Tibial artery (tissue), 4 donors: ENCODE results near the gene LBX2.

Experiments
- DNase-seq, 2 donors: peaks; one replicate each; pipeline ENCODE4 v3.0.0-alpha.2; 2019
- H3K27ac ChIP-seq, 2 donors: fragments of 200-600 bp; sonication (generic) in 1 of 2; 1 replicate in 1 of 2; 2 replicates in 1 of 2; pipeline ENCODE4 v1.5.1; 2018 to 2019; ENCODE audit warnings: mild to moderate bottlenecking in 1 of 2
- H3K27me3 ChIP-seq, 2 donors: fragments of 200-600 bp; sonication (generic) in 1 of 2; one replicate each; pipeline versions ENCODE4 v1.5.1 to v1.6.0; 2016 to 2019
- H3K36me3 ChIP-seq, 3 donors: fragments of 200-600 bp; sonication (generic) in 2 of 3; one replicate each; pipeline ENCODE4 v1.5.1; 2016 to 2019; ENCODE audit warnings: mild to moderate bottlenecking in 2 of 3
- H3K4me1 ChIP-seq, 4 donors: fragments of 200-600 bp; sonication (generic) in 2 of 4; 1 replicate in 3 of 4; 2 replicates in 1 of 4; pipeline ENCODE4 v1.5.1; 2016 to 2019
- H3K4me3 ChIP-seq, 2 donors: fragments of 200-600 bp; sonication (generic) in 1 of 2; 1 replicate in 1 of 2; 2 replicates in 1 of 2; pipeline ENCODE4 v1.5.1; 2018 to 2019; ENCODE audit warnings: mild to moderate bottlenecking in 2 of 2
- H3K9me3 ChIP-seq, 3 donors: fragments of 200-600 bp; sonication (generic) in 1 of 3; one replicate each; pipeline ENCODE4 v1.5.1; 2016 to 2019
- CTCF ChIP-seq, 2 experiments: fragments of 200-600 bp in 1 of 2; fragments of 450-650 bp in 1 of 2; IDR thresholded peaks; one replicate each; pipeline ENCODE4 v1.5.1; 2017 to 2019; ENCODE audit warnings: antibody characterized with exemption in 2 of 2, mild to moderate bottlenecking in 1 of 2, moderate library complexity in 1 of 2
- intact Hi-C: fragments of 100-400 bp; cut with DNase I; formaldehyde crosslinking; loops from one replicate; pipeline ENCODE4 v1.15.0; 2023; ENCODE audit warnings: low total_unique reads

The LBX2 gene

GRCh38 chr2:74515981-74516633, 16.7 kb upstream of the LBX2 start:
- no peaks in the 10 kb centered on the region for H3K36me3 ChIP-seq
- H3K4me1 ChIP-seq, result peaks cover 0 to 31% (median 28%) of the 10 kb centered on the region in 4 donors
- no peak for TF ChIP-seq CTCF (IDR thresholded peaks at IDR 0.05)
- H3K9me3 ChIP-seq, result no peaks in the 10 kb centered on the region
- peak overlapping the region; percentile 17 to 41 for H3K4me3 ChIP-seq
- peaks cover 20 to 99% of the 10 kb centered on the region in 2 donors for H3K27me3 ChIP-seq
- intact Hi-C loops, result no loop called here
- H3K27ac ChIP-seq, result no peak overlapping the region
- DNase-seq, result peak; percentile 51 to 67

GRCh38 chr2:74515271-74515980, 16.0 kb upstream of the LBX2 start:
- Histone ChIP-seq H3K36me3 (no peaks in the 10 kb centered on the region), H3K27me3 (peaks cover 20 to 100% of the 10 kb centered on the region in 2 donors), H3K4me3 (peak overlapping the region; percentile 17 to 41), H3K4me1 (peaks cover 0 to 31% (median 28%) of the 10 kb centered on the region in 4 donors), H3K27ac (no peak overlapping the region), H3K9me3 (no peaks in the 10 kb centered on the region)
- no peak for TF ChIP-seq CTCF (IDR thresholded peaks at IDR 0.05)
- no peak for DNase-seq
- intact Hi-C loops, result no loop called here

- H3K4me3 ChIP-seq, result peak within 1 kb of the TSS in 1 of 2 donors; percentile 19
- intact Hi-C loops, result no loop called here
- H3K4me1 ChIP-seq, result peaks cover 0 to 31% (median 28%) of the 10 kb centered on the region in 4 donors
- no peak within 1 kb of the TSS for H3K27ac ChIP-seq
- no peak for DNase-seq
- H3K36me3 ChIP-seq, result no peaks in the 10 kb centered on the region
- H3K9me3 ChIP-seq, result no peaks in the 10 kb centered on the region
- H3K27me3 ChIP-seq, result peaks cover 20 to 100% of the 10 kb centered on the region in 2 donors
- no peak for TF ChIP-seq CTCF (IDR thresholded peaks at IDR 0.05)
These were observed 15.2 kb upstream of the LBX2 start, which contains the start of gene TLX2 for GRCh38 chr2:74514368-74515270. Gene TLX2, plus strand, starts transcription at chr2:74514450. Its CDS starts 357 bp downstream, at chr2:74514807.

- no peak for TF ChIP-seq CTCF (IDR thresholded peaks at IDR 0.05)
- Histone ChIP-seq H3K27ac (no peak overlapping the region), H3K36me3 (no peaks in the 10 kb centered on the region), H3K4me3 (peak overlapping the region in 1 of 2 donors; percentile 19), H3K9me3 (no peaks in the 10 kb centered on the region), H3K27me3 (peaks cover 20 to 91% of the 10 kb centered on the region in 2 donors), H3K4me1 (peaks cover 0 to 31% (median 28%) of the 10 kb centered on the region in 4 donors)
- intact Hi-C loops, result no loop called here
- no peak for DNase-seq
These were observed 14.4 kb upstream of the LBX2 start for GRCh38 chr2:74513605-74514367.
